ENCODE measurements around the gene PCED1B.

DNA sequence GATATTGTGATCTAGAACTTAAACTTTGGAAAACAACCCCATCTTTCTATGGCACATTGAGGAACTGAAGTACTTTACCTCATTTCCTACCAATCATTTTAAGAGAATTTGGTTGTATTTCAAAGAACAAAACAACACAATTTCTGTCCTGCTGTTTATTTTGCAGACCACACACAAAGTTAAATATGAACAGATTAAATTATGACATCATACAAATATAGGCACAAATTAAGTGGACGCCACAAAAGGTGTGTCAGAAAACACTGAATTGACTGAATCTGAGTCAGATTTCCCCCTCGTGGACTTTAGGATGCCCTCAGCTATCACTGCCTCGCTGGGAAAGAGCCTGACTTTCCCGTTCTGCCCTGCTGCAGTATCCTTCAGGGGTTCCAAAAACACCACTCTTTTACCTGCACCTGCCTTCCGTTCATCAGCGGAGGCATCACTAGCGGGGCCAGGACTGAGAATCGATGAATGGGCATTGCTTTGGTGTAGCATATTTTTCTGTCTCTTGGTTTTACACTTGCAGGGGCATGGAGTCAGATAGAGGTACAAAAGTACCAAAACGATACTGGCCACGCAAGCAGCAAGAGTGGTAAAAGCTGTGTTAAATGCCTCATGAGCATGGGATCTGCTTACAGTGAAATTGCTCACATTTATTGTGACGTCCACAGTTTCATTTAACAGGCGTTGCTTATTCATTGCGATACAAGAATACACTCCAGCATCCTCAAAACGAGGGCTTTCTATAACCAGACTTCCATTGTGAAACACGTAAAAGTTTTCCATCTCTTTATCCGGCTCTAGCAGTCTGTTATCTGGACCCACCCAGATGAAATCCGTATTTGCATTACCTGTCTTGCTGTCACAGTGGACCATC lies 2.0 kb upstream of the PCED1B start:
- TF ChIP-seq CTCF (IDR thresholded peaks at IDR 0.05; ENCODE audit: low read depth, low read length) (no peak), POLR2A (IDR thresholded peaks at IDR 0.05; ENCODE audit: extremely low read depth, insufficient read length) (no peak), MYC (IDR thresholded peaks at IDR 0.05; ENCODE audit: low read depth, low read length) (no peak)
- TF ChIP-seq, protein P1, sequence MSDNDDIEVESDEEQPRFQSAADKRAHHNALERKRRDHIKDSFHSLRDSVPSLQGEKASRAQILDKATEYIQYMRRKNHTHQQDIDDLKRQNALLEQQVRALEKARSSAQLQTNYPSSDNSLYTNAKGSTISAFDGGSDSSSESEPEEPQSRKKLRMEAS (IDR thresholded peaks at IDR 0.05; ENCODE audit: low read depth, low read length), result no peak
